Common myeloid progenitor, CD34-positive (primary cell): ENCODE measurements around the gene AKAP8L.
A peak's percentile ranks its signal among the peaks of the same experiment; 100 is the strongest.

Experiments used
- CTCF ChIA-PET: fragments of 350-600 bp; sonication (Branson Sonifier 250); formaldehyde crosslinking; loops from one replicate; lab custom pipeline; 2021; ENCODE audit warnings: antibody characterized with exemption; lab: Charles Lee
- POLR2A ChIA-PET: fragments of 350-600 bp; sonication (Branson Sonifier 250); formaldehyde crosslinking; loops from one replicate; lab custom pipeline; 2021; ENCODE audit warnings: antibody characterized with exemption; lab: Charles Lee
- DNase-seq, 3 donors: peaks; one replicate each; pipeline versions ENCODE4 v3.0.0 to v3.0.0-alpha.2; 2013
- H3K27ac ChIP-seq, 2 experiments: 1 replicate in 1 of 2; 2 replicates in 1 of 2; pipeline ENCODE4 v1.7.0; 2013; ENCODE audit warnings: inconsistent platforms in 2 of 2, low read length in 2 of 2, mild to moderate bottlenecking in 2 of 2, low read depth in 1 of 2, moderate library complexity in 1 of 2; ENCODE audit not compliant: severe bottlenecking in 2 of 2, insufficient read depth in 1 of 2, poor library complexity in 1 of 2
- H3K27me3 ChIP-seq, 5 experiments: replicated peaks in 2 of 5; 1 replicate in 3 of 5; 2 replicates in 2 of 5; pipeline versions ENCODE4 v1.6.1 to v1.7.0; 2013; ENCODE audit warnings: low read length in 4 of 5, mild to moderate bottlenecking in 2 of 5, moderate library complexity in 2 of 5, inconsistent platforms in 1 of 5; ENCODE audit not compliant: insufficient read depth in 5 of 5, control insufficient read depth in 4 of 5
- H3K36me3 ChIP-seq, 4 experiments: 1 replicate in 2 of 4; 2 replicates in 2 of 4; pipeline versions ENCODE4 v1.6.1 to v1.7.0; 2013; ENCODE audit warnings: low read length in 3 of 4, control low read depth in 1 of 4, mild to moderate bottlenecking in 1 of 4; ENCODE audit not compliant: control insufficient read depth in 4 of 4, insufficient read depth in 4 of 4
- H3K4me1 ChIP-seq, 4 experiments: 1 replicate in 3 of 4; 2 replicates in 1 of 4; pipeline versions ENCODE4 v1.6.1 to v1.7.1; 2013; ENCODE audit warnings: low read length in 3 of 4, mild to moderate bottlenecking in 3 of 4, control low read depth in 1 of 4, inconsistent platforms in 1 of 4, moderate library complexity in 1 of 4; ENCODE audit not compliant: control insufficient read depth in 4 of 4, insufficient read depth in 4 of 4; ENCODE audit errors: control extremely low read depth in 1 of 4
- H3K4me3 ChIP-seq, 7 experiments: 1 replicate in 4 of 7; 2 replicates in 3 of 7; pipeline versions ENCODE4 v1.5.1 to v1.7.0; 2013; ENCODE audit warnings: mild to moderate bottlenecking in 7 of 7, low read length in 6 of 7, moderate library complexity in 6 of 7, inconsistent platforms in 2 of 7, low read depth in 2 of 7, control low read depth in 1 of 7; ENCODE audit not compliant: insufficient read depth in 4 of 7, control insufficient read depth in 1 of 7; ENCODE audit errors: extremely low read depth in 1 of 7
- H3K9me3 ChIP-seq, 5 experiments: 1 replicate in 4 of 5; 2 replicates in 1 of 5; pipeline versions ENCODE4 v1.6.1 to v1.7.1; 2013; ENCODE audit warnings: low read length in 4 of 5, mild to moderate bottlenecking in 2 of 5, inconsistent platforms in 1 of 5, low read depth in 1 of 5, moderate library complexity in 1 of 5; ENCODE audit not compliant: control insufficient read depth in 4 of 5, insufficient read depth in 2 of 5; ENCODE audit errors: control extremely low read depth in 1 of 5
- WGBS: methylation state at CpG from one replicate; pipeline ENCODE4 v1.1.5; 2013; ENCODE audit not compliant: insufficient coverage; 5-methylcytosine and 5-hydroxymethylcytosine counted together

The AKAP8L gene

DNA sequence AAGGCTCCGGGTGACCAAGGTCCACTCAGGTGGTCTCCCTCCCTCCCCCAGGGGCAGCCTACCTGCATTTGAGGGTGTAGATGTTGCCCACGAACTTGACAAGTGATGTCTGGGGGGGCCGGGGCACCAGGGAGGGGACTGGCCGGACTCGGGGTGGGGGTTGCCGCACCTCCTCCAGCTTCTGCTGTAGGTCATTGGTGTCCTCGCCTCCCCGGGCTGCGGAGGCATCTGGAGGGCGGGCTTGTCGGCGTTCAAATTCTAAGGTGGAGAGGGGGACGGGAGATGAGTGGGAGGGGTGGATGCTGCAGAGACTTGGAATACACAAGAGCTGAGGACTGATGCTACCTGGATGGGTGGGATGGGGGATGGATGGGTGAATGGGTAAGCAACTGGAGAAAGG lies 5.3 kb upstream of the AKAP8L start:
- peaks cover 0 to 9% (median 6%) of the 10 kb centered on the region in 5 experiments for H3K9me3 ChIP-seq
- WGBS = over 99% methylated on average over 13 of the region's 13 CpGs
- no peak for DNase-seq
- POLR2A ChIA-PET = interaction anchor here (0.6 kb wide), 1 partner anchor 105 kb away, joined by 3 read pairs; no protein-coding TSS in a partner anchor
- no peak overlapping the region for H3K27ac ChIP-seq
- CTCF ChIA-PET = interaction anchor here (0.7 to 1.2 kb wide), 3 partner anchors 10 to 137 kb away, joined by 3 to 4 read pairs (median 3); no protein-coding TSS in a partner anchor
- peaks cover 2 to 11% (median 6%) of the 10 kb centered on the region in 4 experiments for H3K4me1 ChIP-seq
- no peaks in the 10 kb centered on the region for H3K27me3 ChIP-seq
- H3K4me3 ChIP-seq = no peak overlapping the region
- peaks cover 5 to 81% (median 59%) of the 10 kb centered on the region in 4 experiments for H3K36me3 ChIP-seq

DNA sequence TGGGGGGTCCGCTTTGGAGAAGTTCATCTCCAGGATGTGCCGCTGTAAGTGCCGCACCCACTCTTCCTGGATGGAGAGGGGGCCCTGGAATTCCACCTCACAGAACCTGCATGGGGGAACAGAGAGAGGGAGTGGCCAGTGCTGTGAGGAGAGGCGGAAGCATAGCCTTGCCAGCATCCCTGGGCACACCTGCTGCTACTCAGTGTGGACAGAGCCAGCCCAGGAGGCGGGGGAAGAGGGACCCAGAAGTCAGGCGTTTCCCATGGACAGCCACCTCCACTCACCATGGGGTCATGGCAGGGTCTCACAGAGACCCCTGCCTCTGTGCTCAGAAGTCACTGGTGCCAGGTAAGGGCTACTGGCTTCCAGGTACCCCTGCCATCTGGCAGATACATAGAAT lies 4.3 kb upstream of the AKAP8L start:
- H3K27ac ChIP-seq = no peak overlapping the region
- ChIA-PET CTCF (interaction anchor here (1.1 to 1.2 kb wide), 2 partner anchors 9 to 138 kb away, joined by 3 to 4 read pairs; no protein-coding TSS in a partner anchor), POLR2A (no interaction called here)
- peaks cover 2 to 11% (median 6%) of the 10 kb centered on the region in 4 experiments for H3K4me1 ChIP-seq
- no peak for DNase-seq
- H3K27me3 ChIP-seq = no peaks in the 10 kb centered on the region
- H3K4me3 ChIP-seq = no peak overlapping the region
- H3K9me3 ChIP-seq = peaks cover 0 to 9% (median 6%) of the 10 kb centered on the region in 5 experiments
- peaks cover 5 to 71% (median 53%) of the 10 kb centered on the region in 4 experiments for H3K36me3 ChIP-seq
- 91% methylated on average over 5 of the region's 6 CpGs for WGBS

DNA sequence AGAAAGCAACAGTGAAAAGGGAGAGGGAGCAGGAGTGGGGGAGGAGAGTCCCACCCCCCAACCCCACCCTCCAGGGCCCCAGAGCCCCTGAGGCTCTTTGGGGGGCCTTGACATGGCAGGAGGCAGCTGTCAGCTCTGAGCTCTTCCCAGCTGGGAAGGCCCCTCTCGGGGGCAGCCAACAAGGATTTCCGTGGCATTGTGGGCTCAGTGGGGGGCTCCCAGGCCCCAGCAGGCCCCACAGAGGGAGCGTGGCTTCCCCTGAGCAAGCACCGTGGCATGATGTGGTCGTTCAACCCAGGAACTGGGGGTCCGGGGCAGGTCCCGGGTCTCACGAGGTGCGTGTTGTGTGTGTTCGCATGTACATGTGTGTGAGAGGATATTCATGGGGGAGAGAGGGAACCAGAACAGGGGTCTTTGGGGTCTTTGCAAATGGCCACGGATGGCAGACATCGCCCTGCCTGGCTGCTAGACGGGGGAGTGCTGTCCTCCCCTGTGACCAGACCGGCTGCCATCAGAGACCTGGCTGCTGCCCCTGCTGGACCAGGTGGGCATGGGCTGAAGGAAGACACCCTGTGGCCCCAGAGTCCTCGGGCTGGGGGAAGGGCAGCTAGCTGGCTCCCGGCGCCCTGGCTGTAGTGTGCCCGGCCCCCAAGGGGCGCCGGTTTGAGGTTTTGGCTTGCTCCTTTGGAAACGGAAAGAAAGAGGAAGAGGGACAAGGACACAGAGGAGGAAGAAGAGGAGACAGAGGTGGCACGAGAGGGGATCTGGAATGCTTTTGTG lies 3.7 kb upstream of the AKAP8L start:
- no peak for DNase-seq
- Histone ChIP-seq H3K27ac (no peak overlapping the region), H3K9me3 (peaks cover 0 to 9% (median 6%) of the 10 kb centered on the region in 5 experiments), H3K27me3 (no peaks in the 10 kb centered on the region), H3K4me3 (no peak overlapping the region), H3K36me3 (peaks cover 5 to 65% (median 48%) of the 10 kb centered on the region in 4 experiments), H3K4me1 (peaks cover 6 to 17% (median 11%) of the 10 kb centered on the region in 4 experiments)
- CTCF ChIA-PET = interaction anchor here (1.0 to 6.8 kb wide), 8 partner anchors 13 to 134 kb away, joined by 4 to 122 read pairs (median 8); partner anchors contain the start of genes PGLYRP2 and RASAL3
- POLR2A ChIA-PET = no interaction called here
- WGBS = 84% methylated on average over 21 of the region's 22 CpGs

DNA sequence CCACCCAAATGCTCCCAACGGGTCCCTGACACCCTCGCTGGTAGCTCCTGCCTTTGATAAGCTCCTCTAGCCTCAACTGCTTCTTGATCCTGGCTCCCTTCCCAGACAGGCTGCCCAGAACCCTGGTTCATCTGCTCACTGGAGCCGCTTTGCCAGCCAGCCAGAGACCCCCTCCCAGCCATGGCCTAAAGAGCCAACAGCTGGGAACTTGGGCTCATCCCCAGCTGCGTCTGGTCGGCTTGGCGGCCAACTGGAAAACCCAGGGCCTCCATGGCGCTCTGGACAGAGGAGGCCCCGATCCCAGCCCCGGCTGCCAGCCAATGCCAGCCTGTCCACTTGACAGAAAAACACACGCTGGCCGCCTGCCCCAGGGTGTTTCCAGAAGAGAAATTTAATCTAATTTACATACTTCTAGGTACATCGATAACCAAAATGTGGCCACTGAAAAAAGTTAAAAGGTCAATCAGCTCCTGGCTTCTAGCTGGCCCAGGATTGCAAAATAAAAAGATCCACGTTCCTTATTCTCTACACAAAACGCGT lies 3.0 kb upstream of the AKAP8L start:
- peaks cover 13 to 24% (median 18%) of the 10 kb centered on the region in 4 experiments for H3K4me1 ChIP-seq
- no peaks in the 10 kb centered on the region for H3K27me3 ChIP-seq
- 95% methylated on average over 7 of the region's 15 CpGs for WGBS
- no peak for DNase-seq
- peaks cover 0 to 9% (median 6%) of the 10 kb centered on the region in 5 experiments for H3K9me3 ChIP-seq
- peaks cover 5 to 58% (median 42%) of the 10 kb centered on the region in 4 experiments for H3K36me3 ChIP-seq
- ChIA-PET POLR2A (no interaction called here), CTCF (interaction anchor here (1.0 to 6.8 kb wide), 10 partner anchors 8 to 135 kb away, joined by 4 to 122 read pairs (median 8); partner anchors contain the start of genes PGLYRP2 and RASAL3)
- H3K4me3 ChIP-seq = no peak overlapping the region
- no peak overlapping the region for H3K27ac ChIP-seq

DNA sequence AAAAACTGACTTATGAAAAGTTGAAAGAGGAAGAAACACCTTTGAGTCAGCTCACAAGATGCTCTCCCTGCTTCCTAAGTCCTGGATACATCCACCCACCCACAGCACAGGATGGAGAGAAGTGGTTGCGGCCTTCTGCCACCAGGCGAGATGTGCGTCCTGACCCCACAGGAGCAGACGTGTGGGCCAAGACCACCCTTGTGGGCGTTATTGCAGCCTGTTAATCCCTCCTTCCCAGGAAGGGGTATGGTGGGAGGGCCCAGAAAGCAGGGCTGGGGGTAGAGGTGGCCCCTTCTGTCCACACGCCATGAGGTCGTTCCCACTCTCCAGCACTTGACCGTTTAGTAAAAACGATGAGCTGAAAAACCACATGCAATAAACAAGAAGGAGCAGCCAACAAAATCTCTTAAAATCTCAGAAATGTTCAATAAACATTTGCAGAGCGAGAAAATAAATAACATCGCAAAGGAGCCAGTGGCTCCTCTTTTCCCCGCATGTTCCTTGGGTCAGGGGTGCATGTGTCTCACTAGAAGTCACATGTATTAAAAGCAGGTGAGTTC lies 2.4 kb upstream of the AKAP8L start:
- ChIA-PET POLR2A (interaction anchor here (0.6 to 1.0 kb wide), 2 partner anchors 11 to 668 kb away, joined by 3 read pairs; no protein-coding TSS in a partner anchor), CTCF (interaction anchor here (1.0 to 6.8 kb wide), 11 partner anchors 8 to 135 kb away, joined by 4 to 122 read pairs (median 8); partner anchors contain the start of genes PGLYRP2 and RASAL3)
- no peak for DNase-seq

DNA sequence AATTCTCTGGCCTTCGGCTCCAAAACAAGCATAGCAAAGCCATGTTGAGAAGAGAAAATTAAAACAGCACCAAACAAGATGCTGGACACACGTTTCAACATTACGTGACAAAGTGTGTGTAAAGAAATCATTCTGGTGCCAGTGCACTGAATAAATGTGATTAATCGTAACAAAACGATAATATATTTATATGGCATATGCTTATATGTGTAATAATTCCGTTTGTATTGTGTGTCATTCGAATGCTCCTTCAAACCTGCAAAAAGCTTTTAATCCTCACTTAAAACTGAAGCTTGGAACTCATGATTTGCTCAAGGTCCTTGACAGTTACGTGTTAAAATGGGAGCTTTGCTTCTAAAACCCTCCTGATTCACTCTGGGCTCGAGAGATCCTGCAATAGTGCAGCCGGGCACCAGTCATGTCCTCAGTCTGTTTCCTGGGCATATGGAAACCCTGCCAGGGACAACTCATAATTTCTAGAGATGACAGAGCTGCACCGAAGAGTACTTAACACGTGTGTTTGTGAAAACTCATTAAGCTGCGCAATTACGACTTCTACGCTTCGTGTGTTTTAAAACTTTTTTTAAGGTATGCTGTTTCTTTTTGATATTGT lies 731 bp upstream of the AKAP8L start:
- POLR2A ChIA-PET = interaction anchor here (1.0 to 2.4 kb wide), 7 partner anchors 13 to 136 kb away, joined by 3 to 17 read pairs (median 12); partner anchors contain the start of genes AKAP8, PGLYRP2 and RASAL3
- peak overlapping the region in 6 of 7 experiments; percentile 15 to 97 (median 38) for H3K4me3 ChIP-seq

More for the DNA sequence above, 2.4 kb upstream of the AKAP8L start:
- Histone ChIP-seq H3K4me3 (no peak overlapping the region), H3K27me3 (no peaks in the 10 kb centered on the region), H3K9me3 (peaks cover 0 to 9% (median 6%) of the 10 kb centered on the region in 5 experiments), H3K4me1 (peaks cover 15 to 30% (median 20%) of the 10 kb centered on the region in 4 experiments), H3K27ac (no peak overlapping the region), H3K36me3 (peaks cover 5 to 57% (median 37%) of the 10 kb centered on the region in 4 experiments)
- WGBS = 87% methylated on average over 7 of the region's 12 CpGs

More for the DNA sequence above, 731 bp upstream of the AKAP8L start:
- WGBS = 49% methylated on average over 9 of the region's 16 CpGs
- peak overlapping the region in 1 of 2 experiments; percentile 55 for H3K27ac ChIP-seq
- peaks cover 15 to 30% (median 20%) of the 10 kb centered on the region in 4 experiments for H3K4me1 ChIP-seq
- no peaks in the 10 kb centered on the region for H3K27me3 ChIP-seq
- peak in 2 of 3 donors; percentile 7 to 11 for DNase-seq
- peaks cover 0 to 9% (median 6%) of the 10 kb centered on the region in 5 experiments for H3K9me3 ChIP-seq
- peaks cover 8 to 48% (median 26%) of the 10 kb centered on the region in 4 experiments for H3K36me3 ChIP-seq
- CTCF ChIA-PET = interaction anchor here (0.8 to 6.8 kb wide), 31 partner anchors 10 to 143 kb away, joined by 3 to 122 read pairs (median 4); partner anchors contain the start of genes PGLYRP2 and RASAL3
